ENCODE data around the gene RMI2.

RMI2 gene

GRCh38 chr16:11306997-11307638 lies 38.1 kb upstream of the RMI2 start:
- peak; percentile 85 to 93 for DNase-seq (ENCODE audit: low read depth in 1 of 2, low spot score in 1 of 2)
- Histone ChIP-seq H3K27ac (replicated peaks) (peak overlapping the region; percentile 91), H3K4me3 (replicated peaks; ENCODE audit: insufficient read depth, low read length) (no peak overlapping the region), H3K27me3 (ENCODE audit: insufficient read depth, poor library complexity, severe bottlenecking) (no peaks in the 10 kb centered on the region)
- TF ChIP-seq GABPA (IDR thresholded peaks at IDR 0.05; ENCODE audit: low read depth) (no peak), SPI1 (IDR thresholded peaks at IDR 0.05; ENCODE audit: borderline replicate concordance, low read depth) (peak; percentile 62; the same call in 1 of the 2 replicates), POLR2AphosphoS5 (IDR thresholded peaks at IDR 0.05; ENCODE audit: low read depth) (peak; percentile 92), CTCF (IDR thresholded peaks at IDR 0.05; ENCODE audit: insufficient read depth, low read length) (no peak)
- TF ChIP-seq, protein P1, sequence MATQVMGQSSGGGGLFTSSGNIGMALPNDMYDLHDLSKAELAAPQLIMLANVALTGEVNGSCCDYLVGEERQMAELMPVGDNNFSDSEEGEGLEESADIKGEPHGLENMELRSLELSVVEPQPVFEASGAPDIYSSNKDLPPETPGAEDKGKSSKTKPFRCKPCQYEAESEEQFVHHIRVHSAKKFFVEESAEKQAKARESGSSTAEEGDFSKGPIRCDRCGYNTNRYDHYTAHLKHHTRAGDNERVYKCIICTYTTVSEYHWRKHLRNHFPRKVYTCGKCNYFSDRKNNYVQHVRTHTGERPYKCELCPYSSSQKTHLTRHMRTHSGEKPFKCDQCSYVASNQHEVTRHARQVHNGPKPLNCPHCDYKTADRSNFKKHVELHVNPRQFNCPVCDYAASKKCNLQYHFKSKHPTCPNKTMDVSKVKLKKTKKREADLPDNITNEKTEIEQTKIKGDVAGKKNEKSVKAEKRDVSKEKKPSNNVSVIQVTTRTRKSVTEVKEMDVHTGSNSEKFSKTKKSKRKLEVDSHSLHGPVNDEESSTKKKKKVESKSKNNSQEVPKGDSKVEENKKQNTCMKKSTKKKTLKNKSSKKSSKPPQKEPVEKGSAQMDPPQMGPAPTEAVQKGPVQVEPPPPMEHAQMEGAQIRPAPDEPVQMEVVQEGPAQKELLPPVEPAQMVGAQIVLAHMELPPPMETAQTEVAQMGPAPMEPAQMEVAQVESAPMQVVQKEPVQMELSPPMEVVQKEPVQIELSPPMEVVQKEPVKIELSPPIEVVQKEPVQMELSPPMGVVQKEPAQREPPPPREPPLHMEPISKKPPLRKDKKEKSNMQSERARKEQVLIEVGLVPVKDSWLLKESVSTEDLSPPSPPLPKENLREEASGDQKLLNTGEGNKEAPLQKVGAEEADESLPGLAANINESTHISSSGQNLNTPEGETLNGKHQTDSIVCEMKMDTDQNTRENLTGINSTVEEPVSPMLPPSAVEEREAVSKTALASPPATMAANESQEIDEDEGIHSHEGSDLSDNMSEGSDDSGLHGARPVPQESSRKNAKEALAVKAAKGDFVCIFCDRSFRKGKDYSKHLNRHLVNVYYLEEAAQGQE (IDR thresholded peaks at IDR 0.05; ENCODE audit: insufficient replicate concordance, low read depth): no peak

- Histone ChIP-seq H3K4me3 (replicated peaks; ENCODE audit: insufficient read depth, low read length) (no peak overlapping the region), H3K27me3 (ENCODE audit: insufficient read depth, poor library complexity, severe bottlenecking) (no peaks in the 10 kb centered on the region), H3K27ac (replicated peaks) (peak overlapping the region; percentile 91)
- DNase-seq (ENCODE audit: low read depth in 1 of 2, low spot score in 1 of 2): peak in 1 of 2 experiments; percentile 39
- no peak for TF ChIP-seq CTCF (IDR thresholded peaks at IDR 0.05; ENCODE audit: insufficient read depth, low read length)
- TF ChIP-seq SPI1 (IDR thresholded peaks at IDR 0.05; ENCODE audit: borderline replicate concordance, low read depth): peak; percentile 20; the same call in 1 of the 2 replicates
- TF ChIP-seq GABPA (IDR thresholded peaks at IDR 0.05; ENCODE audit: low read depth): no peak
- no peak for TF ChIP-seq POLR2AphosphoS5 (IDR thresholded peaks at IDR 0.05; ENCODE audit: low read depth)
Observed at GRCh38 chr16:11307639-11308492, 37.4 kb upstream of the RMI2 start.

DNA sequence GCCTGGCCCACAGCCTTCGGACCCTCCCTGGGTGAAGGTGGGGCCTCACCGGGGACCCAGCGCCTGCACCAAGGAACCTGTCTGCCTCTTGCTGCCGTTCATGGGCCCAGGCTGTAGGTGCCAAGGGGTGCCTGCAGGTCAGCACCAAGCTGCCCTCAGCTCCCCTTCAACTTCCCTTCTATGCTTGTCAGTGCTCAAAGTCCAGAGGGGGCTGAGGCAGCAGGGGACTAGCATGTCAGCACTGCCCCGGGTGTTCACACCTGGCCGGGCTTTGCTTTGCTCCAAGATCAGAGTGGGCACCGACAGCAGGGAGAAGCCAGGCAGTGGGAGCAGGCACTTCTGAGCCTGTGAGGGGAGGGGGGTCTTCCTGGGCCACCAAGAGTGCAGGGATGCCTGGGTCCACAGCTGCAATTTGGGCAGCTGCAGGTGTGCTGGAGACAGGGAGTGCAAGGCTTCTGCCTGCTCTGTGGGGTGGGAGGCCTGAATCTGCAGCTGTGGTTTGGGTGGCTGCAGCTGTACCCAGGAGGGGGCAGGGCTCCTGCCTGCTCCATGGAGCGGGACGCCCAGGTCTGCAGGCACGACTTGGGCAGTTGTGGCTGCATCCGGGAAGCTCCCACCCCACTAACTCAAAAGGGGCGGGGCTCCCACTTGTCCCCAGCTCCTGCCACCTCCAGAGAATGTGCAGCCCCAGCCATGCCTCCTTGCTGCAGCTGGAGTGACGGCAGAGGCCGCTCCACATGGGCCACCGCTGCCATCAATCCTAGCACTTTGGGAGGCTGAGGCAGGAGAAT lies 36.6 kb upstream of the RMI2 start:
- H3K4me3 ChIP-seq (replicated peaks; ENCODE audit: insufficient read depth, low read length): no peak overlapping the region
- H3K27me3 ChIP-seq (ENCODE audit: insufficient read depth, poor library complexity, severe bottlenecking): no peaks in the 10 kb centered on the region
- peak overlapping the region; percentile 91 for H3K27ac ChIP-seq (replicated peaks)
- TF ChIP-seq GABPA (IDR thresholded peaks at IDR 0.05; ENCODE audit: low read depth) (no peak), POLR2AphosphoS5 (IDR thresholded peaks at IDR 0.05; ENCODE audit: low read depth) (peak; percentile 92), SPI1 (IDR thresholded peaks at IDR 0.05; ENCODE audit: borderline replicate concordance, low read depth) (no peak)
- peak; percentile 55 to 72 for DNase-seq (ENCODE audit: low read depth in 1 of 2, low spot score in 1 of 2)

GRCh38 chr16:11309895-11310633 lies 35.2 kb upstream of the RMI2 start:
- no peak overlapping the region for H3K4me3 ChIP-seq (replicated peaks; ENCODE audit: insufficient read depth, low read length)
- TF ChIP-seq GABPA (IDR thresholded peaks at IDR 0.05; ENCODE audit: low read depth) (no peak), POLR2AphosphoS5 (IDR thresholded peaks at IDR 0.05; ENCODE audit: low read depth) (no peak), SPI1 (IDR thresholded peaks at IDR 0.05; ENCODE audit: borderline replicate concordance, low read depth) (no peak), CTCF (IDR thresholded peaks at IDR 0.05; ENCODE audit: insufficient read depth, low read length) (no peak)
- TF ChIP-seq, protein P1 (IDR thresholded peaks at IDR 0.05; ENCODE audit: insufficient replicate concordance, low read depth): no peak
- H3K27me3 ChIP-seq (ENCODE audit: insufficient read depth, poor library complexity, severe bottlenecking): no peaks in the 10 kb centered on the region
- H3K27ac ChIP-seq (replicated peaks): peak overlapping the region; percentile 91
- DNase-seq (ENCODE audit: low read depth in 1 of 2, low spot score in 1 of 2): peak in 1 of 2 experiments; percentile 59

Data from HL-60 (cell line).